Activated CD8-positive, alpha-beta memory T cell treated with anti-CD3 and anti-CD28 coated beads, Interleukin-2, amount 50 U/mL, for 4 hours (primary cell): ENCODE measurements around the gene GNB1L.

Experiments
- DNase-seq: peaks from one replicate; pipeline ENCODE4 v3.0.0-alpha.2; 2020

GNB1L gene

GRCh38 chr22:19854778-19855503, at the start of gene GNB1L, which contains the start of gene RTL10:
TSS of gene GNB1L (minus strand) at chr22:19854874. CDS start at chr22:19821355, 33,519 bp downstream.
TSS of gene RTL10 (minus strand) at chr22:19854874. CDS start at chr22:19852261, 2,613 bp downstream.
- DNase-seq: peak; percentile 96

- no peak for DNase-seq
Observed at GRCh38 chr22:19904174-19904856, 49.6 kb upstream of the GNB1L start.

GRCh38 chr22:19903513-19903912, 48.8 kb upstream of the GNB1L start:
- DNase-seq: no peak

- no peak for DNase-seq
Observed at GRCh38 chr22:19903031-19903430, 48.4 kb upstream of the GNB1L start.

GRCh38 chr22:19902245-19902715, 47.6 kb upstream of the GNB1L start:
- no peak for DNase-seq

- no peak for DNase-seq
Observed at GRCh38 chr22:19901577-19902244, 47.0 kb upstream of the GNB1L start.

- DNase-seq: no peak
Observed at GRCh38 chr22:19900707-19901436, 46.2 kb upstream of the GNB1L start.

- DNase-seq: no peak
Observed at GRCh38 chr22:19898831-19899567, 44.3 kb upstream of the GNB1L start.

GRCh38 chr22:19898145-19898544, 43.5 kb upstream of the GNB1L start:
- no peak for DNase-seq

GRCh38 chr22:19897726-19898125, 43.1 kb upstream of the GNB1L start:
- no peak for DNase-seq

- DNase-seq: peak; percentile 38
Observed at GRCh38 chr22:19896665-19897355, 42.1 kb upstream of the GNB1L start.

GRCh38 chr22:19895160-19895849, 40.6 kb upstream of the GNB1L start:
- DNase-seq: no peak

- no peak for DNase-seq
Observed at GRCh38 chr22:19893363-19893762, 38.7 kb upstream of the GNB1L start.

- no peak for DNase-seq
Observed at GRCh38 chr22:19892925-19893324, 38.3 kb upstream of the GNB1L start.

- peak; percentile 49 for DNase-seq
Observed at GRCh38 chr22:19892257-19892879, 37.7 kb upstream of the GNB1L start.

GRCh38 chr22:19891317-19892256, 36.9 kb upstream of the GNB1L start:
- peak; percentile 86 for DNase-seq

GRCh38 chr22:19890502-19891316, 36.0 kb upstream of the GNB1L start:
- DNase-seq: no peak

GRCh38 chr22:19889951-19890350, 35.3 kb upstream of the GNB1L start:
- peak; percentile 54 for DNase-seq
